WTC11 (cell line): Measurements from ENCODE around the gene EEF1AKMT4. TPM values are rescaled to one million over a fixed set of nuclear protein-coding genes. Genes with fewer than 3 reads are reported as not detected.

Experiments used
- ATAC-seq: fragments of 200-7000 bp; cut with Tn5 transposase; 2 replicates; pipeline ENCODE4 v1.10.0; 2021; ENCODE audit warnings: mild to moderate bottlenecking, moderate library complexity
- CTCF ChIA-PET: fragments of 300-600 bp; sonication (Branson Sonifier 250); formaldehyde crosslinking; loops from one replicate; lab custom pipeline; 2021; ENCODE audit warnings: antibody characterized with exemption; lab: Charles Lee
- POLR2A ChIA-PET: fragments of 350-600 bp; sonication (Branson Sonifier 250); formaldehyde crosslinking; loops from one replicate; lab custom pipeline; 2021; ENCODE audit warnings: antibody characterized with exemption; lab: Charles Lee
- DNase-seq: peaks from one replicate; pipeline ENCODE4 v3.0.0; 2021; ENCODE audit warnings: low spot score
- H3K27ac Mint-ChIP-seq: 2 replicates; pipeline ENCODE4 v1.8.0; 2021; ENCODE audit warnings: mixed read lengths
- H3K27me3 Mint-ChIP-seq: 2 replicates; pipeline ENCODE4 v1.8.0; 2021; ENCODE audit warnings: low read depth, mild to moderate bottlenecking, moderate library complexity, mixed read lengths
- H3K36me3 Mint-ChIP-seq: 2 replicates; pipeline ENCODE4 v1.8.0; 2021; ENCODE audit warnings: mixed read lengths
- H3K4me1 Mint-ChIP-seq: 2 replicates; pipeline ENCODE4 v1.8.0; 2022; ENCODE audit warnings: mixed read lengths
- H3K4me3 Mint-ChIP-seq: 2 replicates; pipeline ENCODE4 v1.8.0; 2021; ENCODE audit warnings: mild to moderate bottlenecking, moderate library complexity, mixed read lengths
- H3K9me3 Mint-ChIP-seq: 2 replicates; pipeline ENCODE4 v1.8.0; 2021; ENCODE audit warnings: mixed read lengths
- CBFB ChIP-seq: sonication (generic); formaldehyde crosslinking; IDR thresholded peaks from 2 replicates; pipeline ENCODE4 v1.8.1; 2022; ENCODE audit warnings: mild to moderate bottlenecking, low read depth, missing genetic modification reagents
- ELF4 ChIP-seq: sonication (generic); formaldehyde crosslinking; IDR thresholded peaks from 2 replicates; pipeline ENCODE4 v1.8.1; 2022; ENCODE audit warnings: low read depth, mild to moderate bottlenecking, moderate library complexity, missing genetic modification reagents
- FOXJ3 ChIP-seq: sonication (generic); formaldehyde crosslinking; IDR thresholded peaks from 2 replicates; pipeline ENCODE4 v1.9.0; 2021; ENCODE audit warnings: missing genetic modification reagents, mild to moderate bottlenecking, borderline replicate concordance
- FOXK1 ChIP-seq: sonication (generic); formaldehyde crosslinking; IDR thresholded peaks from 2 replicates; pipeline ENCODE4 v1.8.0; 2022; ENCODE audit warnings: mild to moderate bottlenecking, moderate library complexity, missing genetic modification reagents
- GRHL2 ChIP-seq: fragments of 250-450 bp; sonication (Bioruptor Pico); IDR thresholded peaks from 2 replicates; pipeline ENCODE4 v1.8.0; 2022; ENCODE audit warnings: mild to moderate bottlenecking, moderate library complexity; ENCODE audit not compliant: insufficient replicate concordance, severe bottlenecking
- IRF1 ChIP-seq: sonication (generic); formaldehyde crosslinking; IDR thresholded peaks from 2 replicates; pipeline ENCODE4 v1.8.0; 2023; ENCODE audit warnings: missing genetic modification reagents
- MYBL2 ChIP-seq: sonication (generic); formaldehyde crosslinking; IDR thresholded peaks from 2 replicates; pipeline ENCODE4 v1.8.1; 2023; ENCODE audit warnings: mild to moderate bottlenecking, moderate library complexity, missing genetic modification reagents
- NFE2L1 ChIP-seq: sonication (generic); formaldehyde crosslinking; IDR thresholded peaks from 2 replicates; pipeline ENCODE4 v1.8.1; 2023; ENCODE audit warnings: missing genetic modification reagents
- NR1H2 ChIP-seq: sonication (generic); formaldehyde crosslinking; IDR thresholded peaks from 2 replicates; pipeline ENCODE4 v1.9.0; 2021; ENCODE audit warnings: mild to moderate bottlenecking, moderate library complexity, missing genetic modification reagents
- NR2C2 ChIP-seq: sonication (generic); formaldehyde crosslinking; IDR thresholded peaks from 2 replicates; pipeline ENCODE4 v1.8.0; 2022; ENCODE audit warnings: mild to moderate bottlenecking, missing genetic modification reagents
- NR3C1 ChIP-seq: sonication (generic); formaldehyde crosslinking; conservative IDR thresholded peaks from 2 replicates; pipeline ENCODE4 v1.8.1; 2023; ENCODE audit warnings: low read depth, mild to moderate bottlenecking, missing genetic modification reagents
- OVOL2 ChIP-seq: fragments of 250-450 bp; sonication (Bioruptor Pico); IDR thresholded peaks from 2 replicates; pipeline ENCODE4 v1.9.0; 2021; ENCODE audit warnings: mild to moderate bottlenecking, borderline replicate concordance
- SMAD4 ChIP-seq: sonication (generic); formaldehyde crosslinking; IDR thresholded peaks from 2 replicates; pipeline ENCODE4 v1.8.0; 2022; ENCODE audit warnings: mild to moderate bottlenecking, missing genetic modification reagents
- SP1 ChIP-seq: sonication (generic); formaldehyde crosslinking; conservative IDR thresholded peaks from 2 replicates; pipeline ENCODE4 v1.8.1; 2022; ENCODE audit warnings: missing genetic modification reagents
- TCF7 ChIP-seq: sonication (generic); formaldehyde crosslinking; IDR thresholded peaks from 2 replicates; pipeline ENCODE4 v1.8.0; 2022; ENCODE audit warnings: mild to moderate bottlenecking, low read depth, missing genetic modification reagents, moderate library complexity
- ZBTB21 ChIP-seq: sonication (generic); formaldehyde crosslinking; IDR thresholded peaks from 2 replicates; pipeline ENCODE4 v1.8.1; 2023; ENCODE audit warnings: mild to moderate bottlenecking, missing genetic modification reagents, borderline replicate concordance
- ZNF121 ChIP-seq: sonication (generic); formaldehyde crosslinking; IDR thresholded peaks from 2 replicates; pipeline ENCODE4 v1.8.0; 2023; ENCODE audit warnings: missing genetic modification reagents
- ZNF138 ChIP-seq: sonication (generic); formaldehyde crosslinking; conservative IDR thresholded peaks from 2 replicates; pipeline ENCODE4 v1.8.1; 2022; ENCODE audit warnings: mild to moderate bottlenecking, moderate library complexity, missing genetic modification reagents
- ZNF232 ChIP-seq: sonication (generic); formaldehyde crosslinking; IDR thresholded peaks from 2 replicates; pipeline ENCODE4 v1.8.0; 2022; ENCODE audit warnings: mild to moderate bottlenecking, missing genetic modification reagents
- total RNA-seq: library from RNA; stranded (reverse); gene quantifications from 3 replicates; pipeline ENCODE4 v1.2.3, GENCODE V29; 2021
- TF ChIP-seq, protein P1 (sequence below): sonication (generic); formaldehyde crosslinking; conservative IDR thresholded peaks from 2 replicates; pipeline ENCODE4 v1.8.1; 2023; ENCODE audit warnings: mild to moderate bottlenecking, low read depth, missing genetic modification reagents, moderate library complexity
- TF ChIP-seq, protein P2 (sequence below): sonication (generic); formaldehyde crosslinking; IDR thresholded peaks from 2 replicates; pipeline ENCODE4 v1.8.1; 2022; ENCODE audit warnings: low read depth, missing genetic modification reagents, borderline replicate concordance
- TF ChIP-seq, protein P3 (sequence below): sonication (generic); formaldehyde crosslinking; IDR thresholded peaks from 2 replicates; pipeline ENCODE4 v1.8.1; 2023; ENCODE audit warnings: mild to moderate bottlenecking, moderate library complexity, missing genetic modification reagents
- TF ChIP-seq, protein P4 (sequence below): sonication (generic); formaldehyde crosslinking; IDR thresholded peaks from 2 replicates; pipeline ENCODE4 v1.8.0; 2022; ENCODE audit warnings: mild to moderate bottlenecking, missing genetic modification reagents
- TF ChIP-seq, protein P5 (sequence below): sonication (generic); formaldehyde crosslinking; IDR thresholded peaks from 2 replicates; pipeline ENCODE4 v1.8.1; 2023; ENCODE audit warnings: mild to moderate bottlenecking, missing genetic modification reagents, moderate library complexity

The EEF1AKMT4 gene
- total RNA-seq, 1 experiment from 2014 or later: 11.3 TPM

GRCh38 chr3:184238246-184238818, 11.1 kb upstream of the EEF1AKMT4 start:
- H3K27ac Mint-ChIP-seq: no peak overlapping the region
- H3K27me3 Mint-ChIP-seq: peaks cover 12% of the 10 kb centered on the region
- peaks cover 9% of the 10 kb centered on the region for H3K36me3 Mint-ChIP-seq
- TF ChIP-seq ZNF121 (no peak), IRF1 (CRISPR knock-in tag) (no peak), ZNF138 (CRISPR knock-in tag) (no peak), NR3C1 (CRISPR knock-in tag) (no peak), GRHL2 (CRISPR knock-in tag) (no peak), SMAD4 (CRISPR knock-in tag) (no peak), FOXJ3 (CRISPR knock-in tag) (no peak), NR2C2 (CRISPR knock-in tag) (no peak), ZNF232 (CRISPR knock-in tag) (no peak), MYBL2 (CRISPR knock-in tag) (no peak), NR1H2 (CRISPR knock-in tag) (no peak), CBFB (no peak), SP1 (CRISPR knock-in tag) (no peak), TCF7 (CRISPR knock-in tag) (no peak), NFE2L1 (CRISPR knock-in tag) (no peak)
- TF ChIP-seq, protein P1, sequence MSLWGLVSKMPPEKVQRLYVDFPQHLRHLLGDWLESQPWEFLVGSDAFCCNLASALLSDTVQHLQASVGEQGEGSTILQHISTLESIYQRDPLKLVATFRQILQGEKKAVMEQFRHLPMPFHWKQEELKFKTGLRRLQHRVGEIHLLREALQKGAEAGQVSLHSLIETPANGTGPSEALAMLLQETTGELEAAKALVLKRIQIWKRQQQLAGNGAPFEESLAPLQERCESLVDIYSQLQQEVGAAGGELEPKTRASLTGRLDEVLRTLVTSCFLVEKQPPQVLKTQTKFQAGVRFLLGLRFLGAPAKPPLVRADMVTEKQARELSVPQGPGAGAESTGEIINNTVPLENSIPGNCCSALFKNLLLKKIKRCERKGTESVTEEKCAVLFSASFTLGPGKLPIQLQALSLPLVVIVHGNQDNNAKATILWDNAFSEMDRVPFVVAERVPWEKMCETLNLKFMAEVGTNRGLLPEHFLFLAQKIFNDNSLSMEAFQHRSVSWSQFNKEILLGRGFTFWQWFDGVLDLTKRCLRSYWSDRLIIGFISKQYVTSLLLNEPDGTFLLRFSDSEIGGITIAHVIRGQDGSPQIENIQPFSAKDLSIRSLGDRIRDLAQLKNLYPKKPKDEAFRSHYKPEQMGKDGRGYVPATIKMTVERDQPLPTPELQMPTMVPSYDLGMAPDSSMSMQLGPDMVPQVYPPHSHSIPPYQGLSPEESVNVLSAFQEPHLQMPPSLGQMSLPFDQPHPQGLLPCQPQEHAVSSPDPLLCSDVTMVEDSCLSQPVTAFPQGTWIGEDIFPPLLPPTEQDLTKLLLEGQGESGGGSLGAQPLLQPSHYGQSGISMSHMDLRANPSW: no peak
- TF ChIP-seq, protein P2, sequence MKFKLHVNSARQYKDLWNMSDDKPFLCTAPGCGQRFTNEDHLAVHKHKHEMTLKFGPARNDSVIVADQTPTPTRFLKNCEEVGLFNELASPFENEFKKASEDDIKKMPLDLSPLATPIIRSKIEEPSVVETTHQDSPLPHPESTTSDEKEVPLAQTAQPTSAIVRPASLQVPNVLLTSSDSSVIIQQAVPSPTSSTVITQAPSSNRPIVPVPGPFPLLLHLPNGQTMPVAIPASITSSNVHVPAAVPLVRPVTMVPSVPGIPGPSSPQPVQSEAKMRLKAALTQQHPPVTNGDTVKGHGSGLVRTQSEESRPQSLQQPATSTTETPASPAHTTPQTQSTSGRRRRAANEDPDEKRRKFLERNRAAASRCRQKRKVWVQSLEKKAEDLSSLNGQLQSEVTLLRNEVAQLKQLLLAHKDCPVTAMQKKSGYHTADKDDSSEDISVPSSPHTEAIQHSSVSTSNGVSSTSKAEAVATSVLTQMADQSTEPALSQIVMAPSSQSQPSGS (CRISPR knock-in tag): no peak
- ChIA-PET POLR2A (interaction anchor here (1.0 kb wide), 1 partner anchor 8 kb away, joined by 3 read pairs; no protein-coding TSS in a partner anchor), CTCF (interaction anchor here (0.8 to 7.5 kb wide), 2 partner anchors 10 to 11 kb away, joined by 3 to 88 read pairs; partner anchors contain the start of genes EEF1AKMT4 and VWA5B2)
- ATAC-seq (no peak), DNase-seq (no peak)
- H3K9me3 Mint-ChIP-seq: no peaks in the 10 kb centered on the region
- H3K4me3 Mint-ChIP-seq: no peak overlapping the region
- peaks cover 3% of the 10 kb centered on the region; the same call in 1 of the 2 replicates for H3K4me1 Mint-ChIP-seq

DNA sequence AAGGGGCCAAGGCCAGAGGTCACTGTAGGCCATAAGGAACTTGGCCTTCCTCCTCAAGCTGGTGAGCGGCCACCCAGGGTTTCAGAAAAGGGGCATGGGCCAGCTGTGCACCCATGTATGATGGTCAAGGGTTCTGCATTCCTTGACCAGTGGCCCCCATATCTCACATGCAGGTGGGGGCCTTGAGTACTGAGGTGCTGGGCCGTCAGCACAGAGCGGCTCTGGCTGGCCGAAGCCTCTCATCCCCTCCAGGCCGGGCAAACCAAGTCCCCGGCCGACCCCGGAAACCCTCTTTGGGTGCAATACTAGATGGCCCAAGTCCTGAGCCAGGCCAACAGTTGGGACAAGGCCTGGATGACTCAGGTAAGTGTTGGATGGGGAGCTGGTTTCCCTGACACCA, 10.3 kb upstream of the EEF1AKMT4 start:
- peaks cover 3% of the 10 kb centered on the region for H3K27me3 Mint-ChIP-seq
- peaks cover 9% of the 10 kb centered on the region for H3K36me3 Mint-ChIP-seq
- H3K4me1 Mint-ChIP-seq: peaks cover 3% of the 10 kb centered on the region; the same call in 1 of the 2 replicates
- no peak for DNase-seq
- POLR2A ChIA-PET: interaction anchor here (1.0 kb wide), 1 partner anchor 9 kb away, joined by 3 read pairs; no protein-coding TSS in a partner anchor
- H3K27ac Mint-ChIP-seq: no peak overlapping the region
- no peak overlapping the region for H3K4me3 Mint-ChIP-seq
- H3K9me3 Mint-ChIP-seq: no peaks in the 10 kb centered on the region
- no peak for ATAC-seq
- CTCF ChIA-PET: interaction anchor here (2.0 to 7.5 kb wide), 2 partner anchors 11 to 23 kb away, joined by 5 to 88 read pairs; partner anchors contain the start of genes CAMK2N2 and VWA5B2
- TF ChIP-seq GRHL2 (CRISPR knock-in tag): no peak
- TF ChIP-seq MYBL2 (CRISPR knock-in tag): no peak
- TF ChIP-seq OVOL2: no peak
- TF ChIP-seq ELF4 (CRISPR knock-in tag): no peak
- TF ChIP-seq ZNF232 (CRISPR knock-in tag): no peak
- TF ChIP-seq, protein P3, sequence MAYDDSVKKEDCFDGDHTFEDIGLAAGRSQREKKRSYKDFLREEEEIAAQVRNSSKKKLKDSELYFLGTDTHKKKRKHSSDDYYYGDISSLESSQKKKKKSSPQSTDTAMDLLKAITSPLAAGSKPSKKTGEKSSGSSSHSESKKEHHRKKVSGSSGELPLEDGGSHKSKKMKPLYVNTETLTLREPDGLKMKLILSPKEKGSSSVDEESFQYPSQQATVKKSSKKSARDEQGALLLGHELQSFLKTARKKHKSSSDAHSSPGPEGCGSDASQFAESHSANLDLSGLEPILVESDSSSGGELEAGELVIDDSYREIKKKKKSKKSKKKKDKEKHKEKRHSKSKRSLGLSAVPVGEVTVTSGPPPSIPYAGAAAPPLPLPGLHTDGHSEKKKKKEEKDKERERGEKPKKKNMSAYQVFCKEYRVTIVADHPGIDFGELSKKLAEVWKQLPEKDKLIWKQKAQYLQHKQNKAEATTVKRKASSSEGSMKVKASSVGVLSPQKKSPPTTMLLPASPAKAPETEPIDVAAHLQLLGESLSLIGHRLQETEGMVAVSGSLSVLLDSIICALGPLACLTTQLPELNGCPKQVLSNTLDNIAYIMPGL (CRISPR knock-in tag): no peak
- no peak for TF ChIP-seq FOXK1
- TF ChIP-seq ZBTB21: no peak
- TF ChIP-seq, protein P4, sequence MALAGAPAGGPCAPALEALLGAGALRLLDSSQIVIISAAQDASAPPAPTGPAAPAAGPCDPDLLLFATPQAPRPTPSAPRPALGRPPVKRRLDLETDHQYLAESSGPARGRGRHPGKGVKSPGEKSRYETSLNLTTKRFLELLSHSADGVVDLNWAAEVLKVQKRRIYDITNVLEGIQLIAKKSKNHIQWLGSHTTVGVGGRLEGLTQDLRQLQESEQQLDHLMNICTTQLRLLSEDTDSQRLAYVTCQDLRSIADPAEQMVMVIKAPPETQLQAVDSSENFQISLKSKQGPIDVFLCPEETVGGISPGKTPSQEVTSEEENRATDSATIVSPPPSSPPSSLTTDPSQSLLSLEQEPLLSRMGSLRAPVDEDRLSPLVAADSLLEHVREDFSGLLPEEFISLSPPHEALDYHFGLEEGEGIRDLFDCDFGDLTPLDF: no peak
- TF ChIP-seq, protein P5, sequence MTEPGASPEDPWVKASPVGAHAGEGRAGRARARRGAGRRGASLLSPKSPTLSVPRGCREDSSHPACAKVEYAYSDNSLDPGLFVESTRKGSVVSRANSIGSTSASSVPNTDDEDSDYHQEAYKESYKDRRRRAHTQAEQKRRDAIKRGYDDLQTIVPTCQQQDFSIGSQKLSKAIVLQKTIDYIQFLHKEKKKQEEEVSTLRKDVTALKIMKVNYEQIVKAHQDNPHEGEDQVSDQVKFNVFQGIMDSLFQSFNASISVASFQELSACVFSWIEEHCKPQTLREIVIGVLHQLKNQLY: no peak
